H1 (cell line): ENCODE results near the gene RTN4IP1. TPM values are rescaled to one million over a fixed set of nuclear protein-coding genes. Genes with fewer than 3 reads are reported as not detected.

ENCODE experiments used
- CTCF ChIA-PET: fragments of 300-600 bp; sonication (Branson Sonifier 250); formaldehyde crosslinking; loops from one replicate; lab custom pipeline; 2021; ENCODE audit not compliant: partially characterized antibody; lab: Charles Lee
- POLR2A ChIA-PET: fragments of 300-600 bp; sonication (Branson Sonifier 250); formaldehyde crosslinking; loops from one replicate; lab custom pipeline; 2021; ENCODE audit warnings: inconsistent platforms; ENCODE audit not compliant: partially characterized antibody; lab: Charles Lee
- DNase-seq, 2 experiments: peaks; one replicate each; pipeline versions ENCODE4 v3.0.0 to v3.0.0-alpha.2; 2010 to 2022; ENCODE audit warnings: low spot score in 2 of 2, low read depth in 1 of 2, mixed read lengths in 1 of 2
- FAIRE-seq: peaks from 2 replicates; lab custom pipeline; 2011; peaks lifted over from hg19 to GRCh38; lab: Jason Lieb, UNC
- H2AFZ ChIP-seq: 2 replicates; pipeline ENCODE4 v1.8.1; 2012; ENCODE audit warnings: low read length, inconsistent platforms
- H2AK5ac ChIP-seq: 2 replicates; pipeline ENCODE4 v1.6.1; 2013; ENCODE audit warnings: low read depth, low read length
- H2BK120ac ChIP-seq: replicated peaks from 2 replicates; pipeline ENCODE3; 2013; ENCODE audit warnings: low read depth, low read length, inconsistent platforms
- H2BK12ac ChIP-seq: 2 replicates; pipeline ENCODE4 v1.6.1; 2013; ENCODE audit warnings: low read depth, low read length
- H2BK15ac ChIP-seq: 2 replicates; pipeline ENCODE4 v1.6.1; 2013; ENCODE audit warnings: low read length
- H2BK20ac ChIP-seq: 2 replicates; pipeline ENCODE4 v1.6.1; 2013; ENCODE audit warnings: low read length
- H2BK5ac ChIP-seq: 2 replicates; pipeline ENCODE4 v1.6.1; 2013; ENCODE audit warnings: low read depth, low read length
- H3K14ac ChIP-seq: 2 replicates; pipeline ENCODE4 v1.6.1; 2013; ENCODE audit warnings: inconsistent platforms; ENCODE audit not compliant: insufficient read length
- H3K18ac ChIP-seq: 2 replicates; pipeline ENCODE4 v1.6.1; 2013; ENCODE audit warnings: low read length; ENCODE audit errors: extremely low read depth
- H3K23ac ChIP-seq: 2 replicates; pipeline ENCODE4 v1.6.1; 2013; ENCODE audit warnings: inconsistent platforms; ENCODE audit not compliant: insufficient read length
- H3K23me2 ChIP-seq: 2 replicates; pipeline ENCODE4 v1.6.1; 2013; ENCODE audit warnings: low read depth, low read length
- H3K27ac ChIP-seq: 2 replicates; pipeline ENCODE4 v1.6.1; 2011; ENCODE audit warnings: low read depth, low read length, inconsistent platforms
- H3K27me3 ChIP-seq, 4 experiments: replicated peaks in 1 of 4; 1 replicate in 1 of 4; 2 replicates in 3 of 4; pipeline versions ENCODE4 v1.6.1 to v1.8.1; 2011 to 2013; ENCODE audit warnings: low read length in 3 of 4, mild to moderate bottlenecking in 3 of 4, inconsistent platforms in 2 of 4, mixed read lengths in 2 of 4, moderate library complexity in 1 of 4; ENCODE audit not compliant: control insufficient read depth in 3 of 4, insufficient read depth in 3 of 4; ENCODE audit errors: extremely low read depth in 1 of 4
- H3K36me3 ChIP-seq, 4 experiments: 2 replicates each; pipeline versions ENCODE4 v1.6.1 to v1.8.1; 2011 to 2013; ENCODE audit warnings: mild to moderate bottlenecking in 4 of 4, low read length in 3 of 4, moderate library complexity in 2 of 4, control low read depth in 1 of 4, inconsistent platforms in 1 of 4; ENCODE audit not compliant: insufficient read depth in 4 of 4, control insufficient read depth in 2 of 4
- H3K4ac ChIP-seq: replicated peaks from 2 replicates; pipeline ENCODE3; 2013; ENCODE audit warnings: low read length, low read depth, mixed read lengths, inconsistent platforms; ENCODE audit not compliant: insufficient read length
- H3K4me1 ChIP-seq, 4 experiments: replicated peaks in 1 of 4; 1 replicate in 1 of 4; 2 replicates in 3 of 4; pipeline versions ENCODE4 v1.6.1 to v1.8.1; 2011 to 2013; ENCODE audit warnings: low read length in 3 of 4, inconsistent platforms in 2 of 4, mixed read lengths in 1 of 4; ENCODE audit not compliant: insufficient read depth in 4 of 4, control insufficient read depth in 3 of 4
- H3K4me2 ChIP-seq, 2 experiments: 2 replicates each; pipeline versions ENCODE4 v1.6.1 to v1.8.1; 2011 to 2013; ENCODE audit warnings: low read depth in 2 of 2, low read length in 2 of 2, control low read depth in 1 of 2, inconsistent platforms in 1 of 2, mild to moderate bottlenecking in 1 of 2; ENCODE audit not compliant: insufficient read depth in 1 of 2
- H3K4me3 ChIP-seq, 4 experiments: fragments of 200-600, 300-600 bp in 1 of 4; sonication (generic), shearing (Covaris generic), sonication (Bioruptor Twin) in 1 of 4; 2 replicates each; pipeline versions ENCODE4 v1.5.1 to v1.8.1; 2011 to 2016; ENCODE audit warnings: low read length in 4 of 4, low read depth in 3 of 4, control low read depth in 2 of 4, inconsistent platforms in 2 of 4, mild to moderate bottlenecking in 2 of 4, mixed read lengths in 1 of 4, moderate library complexity in 1 of 4; ENCODE audit not compliant: insufficient read depth in 2 of 4; ENCODE audit errors: extremely low read depth in 1 of 4
- H3K56ac ChIP-seq: replicated peaks from 2 replicates; pipeline ENCODE3; 2013; ENCODE audit warnings: low read depth, mild to moderate bottlenecking, mixed read lengths, low read length, inconsistent platforms; ENCODE audit not compliant: insufficient read length
- H3K79me1 ChIP-seq: 2 replicates; pipeline ENCODE4 v1.6.1; 2013; ENCODE audit warnings: low read depth, low read length, control low read depth
- H3K79me2 ChIP-seq, 2 experiments: 2 replicates each; pipeline versions ENCODE4 v1.6.1 to v1.8.1; 2012 to 2013; ENCODE audit warnings: low read length in 2 of 2, mild to moderate bottlenecking in 2 of 2, inconsistent platforms in 1 of 2; ENCODE audit not compliant: insufficient read depth in 2 of 2, control insufficient read depth in 1 of 2
- H3K9ac ChIP-seq, 4 experiments: replicated peaks in 1 of 4; 1 replicate in 1 of 4; 2 replicates in 3 of 4; pipeline versions ENCODE4 v1.6.1 to v1.8.1; 2011 to 2013; ENCODE audit warnings: low read depth in 3 of 4, low read length in 3 of 4, control low read depth in 2 of 4, mild to moderate bottlenecking in 2 of 4, moderate library complexity in 2 of 4, inconsistent platforms in 1 of 4; ENCODE audit errors: extremely low read depth in 1 of 4
- H3K9me3 ChIP-seq, 2 experiments: 2 replicates each; pipeline versions ENCODE4 v1.6.1 to v1.8.1; 2012 to 2013; ENCODE audit warnings: mild to moderate bottlenecking in 2 of 2, moderate library complexity in 2 of 2, control low read depth in 1 of 2, inconsistent platforms in 1 of 2, low read depth in 1 of 2, low read length in 1 of 2, mixed read lengths in 1 of 2; ENCODE audit not compliant: insufficient read depth in 2 of 2
- H4K20me1 ChIP-seq, 2 experiments: replicated peaks in 1 of 2; 2 replicates each; pipeline versions ENCODE3 to v1.8.1; 2011 to 2013; ENCODE audit warnings: inconsistent platforms in 2 of 2, low read length in 2 of 2, mild to moderate bottlenecking in 1 of 2; ENCODE audit not compliant: insufficient read depth in 2 of 2, control insufficient read depth in 1 of 2
- H4K5ac ChIP-seq: 2 replicates; pipeline ENCODE4 v1.6.1; 2013; ENCODE audit warnings: low read length, low read depth, mixed read lengths, inconsistent platforms; ENCODE audit not compliant: insufficient read length
- H4K8ac ChIP-seq: 2 replicates; pipeline ENCODE4 v1.8.0; 2013; ENCODE audit warnings: mild to moderate bottlenecking, moderate library complexity, low read length, inconsistent platforms; ENCODE audit not compliant: insufficient read depth; ENCODE audit errors: extremely low read depth
- H4K91ac ChIP-seq: replicated peaks from 2 replicates; pipeline ENCODE3; 2013; ENCODE audit warnings: low read length, mixed read lengths, inconsistent platforms; ENCODE audit not compliant: insufficient read length
- BACH1 ChIP-seq: IDR thresholded peaks from 2 replicates; pipeline ENCODE4 v1.6.1; 2012; ENCODE audit warnings: low read length, improper control_type of control experiment
- CHD1 ChIP-seq: IDR thresholded peaks from 2 replicates; pipeline ENCODE4 v1.6.1; 2012; ENCODE audit warnings: low read depth, low read length, improper control_type of control experiment
- CREB1 ChIP-seq: IDR thresholded peaks from 2 replicates; pipeline ENCODE4 v1.6.1; 2012; ENCODE audit warnings: inconsistent platforms
- EGR1 ChIP-seq: IDR thresholded peaks from 2 replicates; pipeline ENCODE4 v1.6.1; 2011; ENCODE audit warnings: low read depth, low read length, borderline replicate concordance
- GTF2F1 ChIP-seq: IDR thresholded peaks from 2 replicates; pipeline ENCODE4 v1.6.1; 2012; ENCODE audit warnings: low read depth, low read length, improper control_type of control experiment, borderline replicate concordance
- HDAC2 ChIP-seq, 2 experiments: fragments of 300-600 bp in 1 of 2; sonication (generic) in 1 of 2; IDR thresholded peaks; 2 replicates each; pipeline ENCODE4 v1.6.1; 2011 to 2012; ENCODE audit warnings: low read depth in 2 of 2, low read length in 2 of 2, mild to moderate bottlenecking in 2 of 2, moderate library complexity in 2 of 2, borderline replicate concordance in 1 of 2, inconsistent platforms in 1 of 2
- JUN ChIP-seq: IDR thresholded peaks from 2 replicates; pipeline ENCODE4 v1.6.1; 2011; ENCODE audit warnings: low read depth, mild to moderate bottlenecking, improper control_type of control experiment, low read length
- KDM5A ChIP-seq: fragments of 200-600 bp; IDR thresholded peaks from 2 replicates; pipeline ENCODE4 v1.7.1; 2012; ENCODE audit warnings: mild to moderate bottlenecking, low read length, inconsistent platforms, mixed read lengths
- MAX ChIP-seq: IDR thresholded peaks from 2 replicates; pipeline ENCODE4 v1.6.1; 2012; ENCODE audit warnings: inconsistent platforms
- NRF1 ChIP-seq: IDR thresholded peaks from 2 replicates; pipeline ENCODE4 v1.6.1; 2011; ENCODE audit warnings: mild to moderate bottlenecking, low read depth, low read length, improper control_type of control experiment
- RAD21 ChIP-seq, 2 experiments: IDR thresholded peaks in 1 of 2; conservative IDR thresholded peaks in 1 of 2; 2 replicates each; pipeline ENCODE4 v1.6.1; 2011; ENCODE audit warnings: low read depth in 2 of 2, low read length in 2 of 2, improper control_type of control experiment in 1 of 2, inconsistent platforms in 1 of 2, mild to moderate bottlenecking in 1 of 2, moderate library complexity in 1 of 2
- SIX5 ChIP-seq: IDR thresholded peaks from 2 replicates; pipeline ENCODE4 v1.6.1; 2011; ENCODE audit warnings: mild to moderate bottlenecking, low read depth, low read length
- TAF7 ChIP-seq: optimal IDR thresholded peaks from 2 replicates; pipeline ENCODE3; 2011; ENCODE audit warnings: low read depth, mild to moderate bottlenecking, inconsistent platforms, low read length, moderate library complexity, borderline replicate concordance
- WGBS, 2 experiments: shearing (Covaris generic) in 1 of 2; methylation state at CpG; one replicate each; pipeline versions ENCODE4 v1.1.6 to v1.1.7; 2013 to 2015; ENCODE audit warnings: low lambda C conversion rate in 2 of 2, mixed read lengths in 2 of 2, inconsistent platforms in 1 of 2, low coverage in 1 of 2, missing lambda C conversion rate in 1 of 2; ENCODE audit not compliant: insufficient replicate concordance in 2 of 2, insufficient coverage in 1 of 2, insufficient read length in 1 of 2; ENCODE audit errors: extremely low coverage in 1 of 2, missing lambda C conversion rate in 1 of 2; 5-methylcytosine and 5-hydroxymethylcytosine counted together
- polyA plus RNA-seq, 7 experiments: library from polyadenylated mRNA; depleted of rRNA in 3 of 7; stranded (reverse) in 5 of 7; unstranded in 2 of 7; fragments of >200 nt in 5 of 7; fragments of 200-250 nt in 2 of 7; gene quantifications; 1 replicate in 5 of 7; 2 replicates in 1 of 7; 4 replicates in 1 of 7; pipeline versions ENCODE4 v1.2.1 to v1.2.3, GENCODE V29; 2011 to 2013; ENCODE audit warnings: missing spikeins in 2 of 7, mixed read lengths in 2 of 7
- total RNA-seq: library from RNA; stranded (reverse); fragmentation: NEBNext Ultra II Directional; extraction: Animal tissue kit (Norgen Biotek cat#: 25700); gene quantifications from 2 replicates; pipeline ENCODE4 v1.2.1, GENCODE V29; 2021

Gene RTN4IP1
- total and polyA plus RNA-seq, 2 of the 8 experiments (the other 6 are each of a cell fraction or from before 2014, with no cell fraction given): 14.6 to 19.5 TPM

- H2BK12ac ChIP-seq: no peak overlapping the region
- POLR2A ChIA-PET: no interaction called here
- H3K27ac ChIP-seq: no peak overlapping the region
- no peak overlapping the region for H3K56ac ChIP-seq
- no peaks in the 10 kb centered on the region for H3K79me1 ChIP-seq
- no peaks in the 10 kb centered on the region for H3K23me2 ChIP-seq
- H4K91ac ChIP-seq: no peak overlapping the region
- no peak overlapping the region for H3K4ac ChIP-seq
- no peak overlapping the region for H2BK20ac ChIP-seq
- no peaks in the 10 kb centered on the region for H3K9me3 ChIP-seq
- H4K8ac ChIP-seq: no peak overlapping the region
- no peak overlapping the region for H2BK120ac ChIP-seq
- peaks cover 0 to 10% (median under 1%) of the 10 kb centered on the region in 4 experiments; a peak in 4 of 8 replicates for H3K36me3 ChIP-seq
- FAIRE-seq: no peak
- no peak overlapping the region for H4K5ac ChIP-seq
- H3K27me3 ChIP-seq: no peaks in the 10 kb centered on the region
- peak in 1 of 2 experiments; percentile 7 for DNase-seq
- peaks cover 0 to 3% (median 0%) of the 10 kb centered on the region in 4 experiments; a peak in 1 of 7 replicates for H3K4me1 ChIP-seq
- 89% methylated on average over 16 of the region's 16 CpGs; no CpG with 5 or more reads in 1 of the 2 experiments for WGBS, 2 experiments
- no peak overlapping the region for H2BK15ac ChIP-seq
- no peaks in the 10 kb centered on the region for H3K79me2 ChIP-seq
- CTCF ChIA-PET: interaction anchor here (0.9 to 1.3 kb wide), 2 partner anchors 9 to 130 kb away, joined by 3 read pairs; no protein-coding TSS in a partner anchor
- H2AK5ac ChIP-seq: no peak overlapping the region
- H4K20me1 ChIP-seq: no peaks in the 10 kb centered on the region
- H3K18ac ChIP-seq: no peak overlapping the region
- H3K4me2 ChIP-seq: no peak overlapping the region
- no peak overlapping the region for H3K9ac ChIP-seq
- H3K14ac ChIP-seq: no peak overlapping the region
- no peak overlapping the region for H2AFZ ChIP-seq
- H2BK5ac ChIP-seq: no peak overlapping the region
- no peak overlapping the region for H3K4me3 ChIP-seq
- no peak overlapping the region for H3K23ac ChIP-seq
- no peak for TF ChIP-seq RAD21 (IDR thresholded peaks at IDR 0.05 in 1 of 2, conservative IDR thresholded peaks at IDR 0.05 in 1 of 2; ENCODE audit: low read depth in 2 of 2, low read length in 2 of 2)
- no peak for TF ChIP-seq TAF7
- no peak for TF ChIP-seq MAX
- no peak for TF ChIP-seq CHD1
- TF ChIP-seq BACH1: no peak
- TF ChIP-seq EGR1: no peak
- TF ChIP-seq GTF2F1: no peak
- no peak for TF ChIP-seq CREB1
- TF ChIP-seq HDAC2 (IDR thresholded peaks at IDR 0.05; ENCODE audit: borderline replicate concordance in 1 of 2, low read depth in 2 of 2, low read length in 2 of 2): no peak
- no peak for TF ChIP-seq KDM5A
- no peak for TF ChIP-seq JUN
- no peak for TF ChIP-seq SIX5
- TF ChIP-seq NRF1: no peak
Observed at GRCh38 chr6:106574741-106575458, 54.4 kb downstream of the RTN4IP1 start.
